ENCODE measurements around the gene UGT1A7. TPM values are rescaled to one million over a fixed set of nuclear protein-coding genes. Genes with fewer than 3 reads are reported as not detected.
"Not testable (repeated sequence)": the region's sequence is repeated elsewhere in the genome, so short reads cannot be mapped to it uniquely, and the experiment has no call there.

UGT1A7 gene
- total RNA-seq, 1 donor from 2014 or later = not detected

DNA sequence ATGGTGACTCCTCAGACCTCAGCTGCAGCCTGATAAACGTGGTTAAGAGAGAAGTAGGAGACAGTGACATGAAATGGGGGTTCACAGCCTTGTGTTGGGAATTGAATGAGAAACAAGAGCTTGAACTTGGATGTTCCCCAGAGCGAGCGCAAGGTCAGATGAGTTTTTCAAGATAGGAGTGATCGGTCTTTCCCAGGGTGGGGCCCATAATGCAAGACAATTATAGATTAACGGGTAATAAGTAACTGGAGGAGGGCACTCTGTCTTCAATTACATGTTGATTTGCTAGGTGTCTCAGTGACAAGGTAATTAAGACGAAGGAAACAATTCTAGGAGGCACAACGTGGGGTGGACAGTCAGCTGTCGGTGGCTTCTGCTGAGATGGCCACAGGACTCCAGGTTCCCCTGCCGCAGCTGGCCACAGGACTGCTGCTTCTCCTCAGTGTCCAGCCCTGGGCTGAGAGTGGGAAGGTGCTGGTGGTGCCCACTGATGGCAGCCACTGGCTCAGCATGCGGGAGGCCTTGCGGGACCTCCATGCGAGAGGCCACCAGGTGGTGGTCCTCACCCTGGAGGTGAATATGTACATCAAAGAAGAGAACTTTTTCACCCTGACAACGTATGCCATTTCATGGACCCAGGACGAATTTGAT lies 31.0 kb downstream of the UGT1A7 start, which contains the start of gene UGT1A5:
UGT1A5 (plus strand) TSS at position 297 of the 651 bp plus-strand sequence; CDS start at position 382, 85 bp downstream.
- DNase-seq (no peak), ATAC-seq (ENCODE audit: low read depth) (no peak)
- H3K4me1 Mint-ChIP-seq = peaks cover 4% of the 10 kb centered on the region
- POLR2A ChIA-PET = no interaction called here
- intact Hi-C loops (cut with micrococcal nuclease) = loop anchor here (5.0 kb wide), 2 partner anchors 215 to 1105 kb away; no protein-coding TSS in a partner anchor
- H3K9me3 Mint-ChIP-seq = no peaks in the 10 kb centered on the region
- TF ChIP-seq, protein P1, sequence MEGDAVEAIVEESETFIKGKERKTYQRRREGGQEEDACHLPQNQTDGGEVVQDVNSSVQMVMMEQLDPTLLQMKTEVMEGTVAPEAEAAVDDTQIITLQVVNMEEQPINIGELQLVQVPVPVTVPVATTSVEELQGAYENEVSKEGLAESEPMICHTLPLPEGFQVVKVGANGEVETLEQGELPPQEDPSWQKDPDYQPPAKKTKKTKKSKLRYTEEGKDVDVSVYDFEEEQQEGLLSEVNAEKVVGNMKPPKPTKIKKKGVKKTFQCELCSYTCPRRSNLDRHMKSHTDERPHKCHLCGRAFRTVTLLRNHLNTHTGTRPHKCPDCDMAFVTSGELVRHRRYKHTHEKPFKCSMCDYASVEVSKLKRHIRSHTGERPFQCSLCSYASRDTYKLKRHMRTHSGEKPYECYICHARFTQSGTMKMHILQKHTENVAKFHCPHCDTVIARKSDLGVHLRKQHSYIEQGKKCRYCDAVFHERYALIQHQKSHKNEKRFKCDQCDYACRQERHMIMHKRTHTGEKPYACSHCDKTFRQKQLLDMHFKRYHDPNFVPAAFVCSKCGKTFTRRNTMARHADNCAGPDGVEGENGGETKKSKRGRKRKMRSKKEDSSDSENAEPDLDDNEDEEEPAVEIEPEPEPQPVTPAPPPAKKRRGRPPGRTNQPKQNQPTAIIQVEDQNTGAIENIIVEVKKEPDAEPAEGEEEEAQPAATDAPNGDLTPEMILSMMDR (IDR thresholded peaks at IDR 0.05) = no peak
- no peak within 1 kb of the TSS for H3K4me3 Mint-ChIP-seq
- H3K27me3 Mint-ChIP-seq = peaks cover 26% of the 10 kb centered on the region
- CTCF ChIA-PET = interaction anchor here (0.8 to 2.1 kb wide), 3 partner anchors 13 to 309 kb away, joined by 3 to 8 read pairs (median 3); no protein-coding TSS in a partner anchor
- H3K36me3 Mint-ChIP-seq (ENCODE audit: low read depth) = no peaks in the 10 kb centered on the region
- H3K27ac Mint-ChIP-seq = no peak within 1 kb of the TSS

DNA sequence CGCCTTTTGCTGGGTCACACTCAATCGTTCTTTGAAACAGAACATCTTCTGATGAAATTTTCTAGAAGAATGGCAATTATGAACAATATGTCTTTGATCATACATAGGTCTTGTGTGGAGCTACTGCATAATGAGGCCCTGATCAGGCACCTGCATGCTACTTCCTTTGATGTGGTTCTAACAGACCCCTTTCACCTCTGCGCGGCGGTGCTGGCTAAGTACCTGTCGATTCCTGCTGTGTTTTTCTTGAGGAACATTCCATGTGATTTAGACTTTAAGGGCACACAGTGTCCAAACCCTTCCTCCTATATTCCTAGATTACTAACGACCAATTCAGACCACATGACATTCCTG lies 31.5 kb downstream of the UGT1A7 start:
- CTCF ChIA-PET = no interaction called here
- TF ChIP-seq, protein P1 (IDR thresholded peaks at IDR 0.05) = no peak

DNA sequence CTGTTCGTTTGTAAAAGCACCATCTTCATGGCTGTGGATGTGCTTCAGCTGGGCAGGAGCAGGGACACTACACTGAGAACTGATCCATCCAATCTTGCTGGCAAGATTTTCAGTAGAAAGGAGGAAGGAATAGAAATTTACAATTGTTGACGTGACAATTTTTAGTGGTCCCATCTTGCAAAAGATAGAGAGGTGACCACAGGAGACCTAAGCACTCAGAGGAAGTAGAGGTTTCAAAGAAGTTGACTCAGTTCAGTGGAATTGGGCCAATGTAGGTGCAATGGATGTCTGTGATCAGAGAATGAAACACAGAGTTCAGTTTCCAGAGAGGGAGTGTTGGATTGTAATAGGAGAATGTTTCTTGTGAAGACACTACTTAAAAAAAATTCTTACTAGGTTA lies 32.4 kb downstream of the UGT1A7 start:
- CTCF ChIA-PET = no interaction called here
- TF ChIP-seq, protein P1 (IDR thresholded peaks at IDR 0.05) = no peak
- Mint-ChIP-seq H3K36me3 (ENCODE audit: low read depth) (no peaks in the 10 kb centered on the region), H3K27ac (no peak overlapping the region), H3K4me3 (no peak overlapping the region), H3K4me1 (peaks cover 4% of the 10 kb centered on the region), H3K9me3 (no peaks in the 10 kb centered on the region), H3K27me3 (peaks cover 25% of the 10 kb centered on the region)
- ATAC-seq (ENCODE audit: low read depth) = no peak
- POLR2A ChIA-PET = no interaction called here
- no peak for DNase-seq
- intact Hi-C loops (cut with micrococcal nuclease) = loop anchor here (5.0 kb wide), 2 partner anchors 217 to 1107 kb away; no protein-coding TSS in a partner anchor

More for the DNA sequence above, 31.5 kb downstream of the UGT1A7 start:
- DNase-seq (no peak), ATAC-seq (ENCODE audit: low read depth) (no peak)
- POLR2A ChIA-PET = no interaction called here
- intact Hi-C loops (cut with micrococcal nuclease) = loop anchor here (5.0 kb wide), 2 partner anchors 216 to 1106 kb away; no protein-coding TSS in a partner anchor
- no peak overlapping the region for H3K27ac Mint-ChIP-seq
- H3K27me3 Mint-ChIP-seq = peaks cover 26% of the 10 kb centered on the region
- no peaks in the 10 kb centered on the region for H3K9me3 Mint-ChIP-seq
- H3K36me3 Mint-ChIP-seq (ENCODE audit: low read depth) = no peaks in the 10 kb centered on the region
- no peak overlapping the region for H3K4me3 Mint-ChIP-seq
- peaks cover 4% of the 10 kb centered on the region for H3K4me1 Mint-ChIP-seq

DNA sequence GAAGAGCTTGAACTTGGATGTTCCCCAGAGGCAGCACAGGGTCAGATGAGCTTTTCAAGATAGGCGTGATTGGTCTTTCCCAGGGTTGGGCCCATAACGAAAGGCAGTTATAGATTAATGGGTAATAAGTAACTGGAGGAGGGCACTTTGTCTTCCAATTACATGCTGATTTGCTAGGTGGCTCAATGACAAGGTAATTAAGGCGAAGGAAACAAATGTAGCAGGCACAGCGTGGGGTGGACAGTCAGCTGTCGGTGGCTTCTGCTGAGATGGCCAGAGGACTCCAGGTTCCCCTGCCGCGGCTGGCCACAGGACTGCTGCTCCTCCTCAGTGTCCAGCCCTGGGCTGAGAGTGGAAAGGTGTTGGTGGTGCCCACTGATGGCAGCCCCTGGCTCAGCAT lies 36.9 kb downstream of the UGT1A7 start, which contains the start of gene UGT1A4:
UGT1A4 (plus strand) TSS at position 185 of the 400 bp plus-strand sequence; CDS start at position 270, 85 bp downstream.
- H3K4me3 Mint-ChIP-seq = no peak within 1 kb of the TSS

DNA sequence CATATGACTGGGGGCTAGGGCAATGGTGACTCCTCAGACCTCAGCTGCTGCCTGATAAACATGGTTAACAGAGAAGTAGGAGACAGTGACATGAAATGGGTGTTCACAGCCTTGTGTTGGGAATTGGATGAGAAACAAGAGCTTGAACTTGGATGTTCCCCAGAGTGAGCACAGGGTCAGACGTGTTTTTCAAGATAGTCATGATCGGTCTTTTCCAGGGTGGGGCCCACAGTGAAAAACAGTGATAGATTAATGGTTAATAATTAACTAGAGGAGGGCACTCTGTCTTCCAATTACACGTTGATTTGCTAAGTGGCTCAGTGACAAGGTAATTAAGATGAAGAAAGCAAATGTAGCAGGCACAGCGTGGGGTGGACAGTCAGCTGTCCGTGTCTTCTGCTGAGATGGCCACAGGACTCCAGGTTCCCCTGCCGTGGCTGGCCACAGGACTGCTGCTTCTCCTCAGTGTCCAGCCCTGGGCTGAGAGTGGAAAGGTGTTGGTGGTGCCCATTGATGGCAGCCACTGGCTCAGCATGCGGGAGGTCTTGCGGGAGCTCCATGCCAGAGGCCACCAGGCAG lies 47.1 kb downstream of the UGT1A7 start, which contains the start of gene UGT1A3:
UGT1A3 (plus strand) TSS at position 320 of the 579 bp plus-strand sequence; CDS start at position 405, 85 bp downstream.
- ATAC-seq (ENCODE audit: low read depth) (no peak), DNase-seq (no peak)
- H3K9me3 Mint-ChIP-seq = no peaks in the 10 kb centered on the region
- H3K4me1 Mint-ChIP-seq = no peaks in the 10 kb centered on the region
- CTCF ChIA-PET = no interaction called here
- POLR2A ChIA-PET = no interaction called here
- H3K4me3 Mint-ChIP-seq = no peak within 1 kb of the TSS
- intact Hi-C loops (cut with micrococcal nuclease) = no loop called here
- TF ChIP-seq, protein P1 (IDR thresholded peaks at IDR 0.05) = no peak
- H3K36me3 Mint-ChIP-seq (ENCODE audit: low read depth) = no peaks in the 10 kb centered on the region
- H3K27me3 Mint-ChIP-seq = peaks cover 8% of the 10 kb centered on the region
- H3K27ac Mint-ChIP-seq = no peak within 1 kb of the TSS

More for the DNA sequence above, 36.9 kb downstream of the UGT1A7 start, which contains the start of gene UGT1A4:
- DNase-seq = no peak
- Mint-ChIP-seq H3K4me1 (no peaks in the 10 kb centered on the region), H3K27ac (no peak within 1 kb of the TSS), H3K36me3 (ENCODE audit: low read depth) (no peaks in the 10 kb centered on the region), H3K27me3 (peaks cover 23% of the 10 kb centered on the region), H3K9me3 (no peaks in the 10 kb centered on the region)
- CTCF ChIA-PET = no interaction called here
- ATAC-seq (ENCODE audit: low read depth) = no peak
- POLR2A ChIA-PET = no interaction called here
- intact Hi-C loops (cut with micrococcal nuclease) = no loop called here
- TF ChIP-seq, protein P1 (IDR thresholded peaks at IDR 0.05) = no peak

DNA sequence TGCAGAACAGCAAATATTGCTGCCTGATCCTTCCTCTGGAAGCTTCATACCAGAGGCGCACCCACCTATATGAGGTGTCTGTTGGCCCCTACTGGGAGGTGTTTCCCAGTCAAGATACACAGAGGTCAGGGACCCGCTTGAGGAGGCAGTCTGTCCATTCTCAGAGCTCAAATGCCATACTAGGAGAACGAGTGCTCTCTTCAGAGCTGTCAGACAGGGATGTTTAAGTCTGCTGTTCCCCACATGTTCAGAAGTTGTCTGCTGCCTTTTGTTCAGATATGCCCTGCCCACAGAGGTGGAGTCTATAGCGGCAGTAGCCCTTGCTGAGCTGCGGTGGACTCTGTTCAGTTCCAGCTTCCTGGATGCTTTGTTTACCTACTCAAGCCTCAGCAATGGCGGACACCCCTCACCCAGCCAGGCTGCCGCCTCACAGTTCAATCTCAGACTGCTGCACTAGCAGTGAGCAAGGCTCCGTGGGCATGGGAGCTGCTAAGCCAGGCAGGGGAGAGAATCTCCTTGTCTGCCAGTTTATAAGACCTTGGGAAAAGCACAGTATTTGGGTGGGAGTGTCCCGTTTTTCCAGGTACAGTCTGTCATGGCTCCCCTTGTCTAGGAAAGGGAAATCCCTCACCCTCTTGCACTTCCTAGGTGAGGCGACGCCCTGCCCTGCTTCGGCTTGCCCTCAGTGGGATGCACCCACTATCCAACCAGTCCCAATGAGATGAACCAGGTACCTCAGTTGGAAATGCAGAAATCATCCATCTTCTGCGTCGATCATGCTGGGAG lies 55.4 kb downstream of the UGT1A7 start:
- intact Hi-C loops (cut with micrococcal nuclease); H3K36me3 Mint-ChIP-seq (ENCODE audit: low read depth); CTCF ChIA-PET; H3K9me3 Mint-ChIP-seq; H3K4me3 Mint-ChIP-seq; ATAC-seq (ENCODE audit: low read depth); DNase-seq; H3K27ac Mint-ChIP-seq; POLR2A ChIA-PET; H3K4me1 Mint-ChIP-seq: not testable (repeated sequence)
- H3K27me3 Mint-ChIP-seq = peaks cover 38% of the 10 kb centered on the region
